Suprapubic skin (tissue), 4 donors: ENCODE measurements around the gene SLC6A12. TPM values are rescaled to one million over a fixed set of nuclear protein-coding genes. Genes with fewer than 3 reads are reported as not detected.

Experiments used
- DNase-seq, 2 donors: peaks; one replicate each; pipeline ENCODE4 v3.0.0-alpha.2; 2019; ENCODE audit warnings: low spot score in 2 of 2
- H3K27ac ChIP-seq: fragments of 200-600 bp; sonication (generic); one replicate; pipeline ENCODE4 v1.5.1; 2019
- H3K27me3 ChIP-seq: fragments of 200-600 bp; sonication (generic); one replicate; pipeline ENCODE4 v1.5.1; 2019
- H3K36me3 ChIP-seq: fragments of 200-600 bp; sonication (generic); one replicate; pipeline ENCODE4 v1.5.1; 2019
- H3K4me1 ChIP-seq: fragments of 200-600 bp; sonication (generic); one replicate; pipeline ENCODE4 v1.5.1; 2019
- H3K4me3 ChIP-seq: fragments of 200-600 bp; sonication (generic); one replicate; pipeline ENCODE4 v1.5.1; 2019; ENCODE audit warnings: mild to moderate bottlenecking
- H3K9me3 ChIP-seq: fragments of 200-600 bp; sonication (generic); one replicate; pipeline ENCODE4 v1.5.1; 2019
- EP300 ChIP-seq: sonication (generic); formaldehyde crosslinking; IDR thresholded peaks from one replicate; pipeline ENCODE4 v1.6.1; 2017; ENCODE audit warnings: antibody characterized with exemption
- POLR2A ChIP-seq, 2 donors: fragments of 450-650 bp; IDR thresholded peaks; one replicate each; pipeline ENCODE4 v1.6.1; 2017; ENCODE audit warnings: antibody characterized with exemption in 2 of 2, mild to moderate bottlenecking in 2 of 2, moderate library complexity in 2 of 2
- POLR2AphosphoS5 ChIP-seq, 3 donors: sonication (generic); formaldehyde crosslinking; IDR thresholded peaks; one replicate each; pipeline ENCODE4 v1.6.1; 2017; ENCODE audit warnings: antibody characterized with exemption in 3 of 3
- WGBS: methylation state at CpG from one replicate; pipeline ENCODE4 v1.1.5; 2018; 5-methylcytosine and 5-hydroxymethylcytosine counted together
- total RNA-seq, 4 donors: library from RNA; depleted of rRNA; stranded (reverse); fragments of >200 nt; gene quantifications; one replicate each; pipeline ENCODE4 v1.1.0, GENCODE V29; 2016
- TF ChIP-seq, protein P1 (sequence below), 2 donors: fragments of 200-600 bp in 1 of 2; fragments of 450-650 bp in 1 of 2; sonication (generic) in 1 of 2; IDR thresholded peaks; one replicate each; pipeline ENCODE4 v1.5.1; 2016 to 2019; ENCODE audit warnings: antibody characterized with exemption in 2 of 2, mild to moderate bottlenecking in 1 of 2, moderate library complexity in 1 of 2

SLC6A12 gene
- total RNA-seq, 4 donors from 2014 or later: 3.1 to 6.0 TPM; not detected in 2

DNA sequence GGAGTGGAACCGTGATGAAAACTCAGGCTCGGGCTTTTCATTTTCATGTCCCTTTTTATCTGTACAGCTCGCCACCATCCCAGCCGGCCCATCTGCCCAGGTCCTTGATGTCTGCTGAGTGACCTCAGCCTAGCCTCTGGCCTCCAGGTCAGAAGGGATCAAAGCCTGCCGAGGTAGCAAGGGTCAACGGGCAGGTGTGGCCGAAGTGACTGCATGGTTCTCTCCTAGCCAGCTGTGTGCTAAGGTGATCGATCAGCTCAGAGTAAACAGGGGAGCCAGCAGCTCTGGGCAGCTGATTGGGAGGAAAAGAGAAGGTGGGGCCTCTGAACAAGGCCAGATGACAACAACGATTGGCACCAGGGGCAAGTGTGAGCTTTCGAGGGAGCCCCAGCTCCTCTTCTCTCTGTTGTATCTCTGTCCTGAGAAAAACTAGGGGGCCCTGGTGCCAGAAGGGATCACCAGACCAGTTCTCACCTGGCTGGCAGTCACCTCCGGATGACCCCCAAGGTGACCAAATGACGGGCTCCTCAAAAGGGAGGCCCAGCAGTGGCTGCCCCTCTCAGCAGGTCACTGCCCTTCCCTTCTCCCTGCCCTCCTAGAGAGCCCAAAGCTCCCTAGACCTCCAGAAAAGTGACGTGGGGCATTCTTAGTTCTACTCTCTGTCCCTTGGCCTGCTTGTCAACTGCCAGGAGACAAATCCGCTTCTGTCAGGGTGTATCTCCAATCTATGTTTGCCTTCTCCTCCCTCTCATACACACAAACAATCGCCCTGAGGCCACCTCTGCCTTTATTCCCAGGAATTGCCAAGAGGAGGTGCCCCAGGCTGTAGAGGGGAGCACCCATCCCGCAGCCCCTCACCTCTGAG lies 3.4 kb downstream of the SLC6A12 start:
- peaks cover 48% of the 10 kb centered on the region for H3K27me3 ChIP-seq
- H3K36me3 ChIP-seq: no peaks in the 10 kb centered on the region
- H3K27ac ChIP-seq: no peak overlapping the region
- no peaks in the 10 kb centered on the region for H3K9me3 ChIP-seq
- H3K4me1 ChIP-seq: peaks cover 13% of the 10 kb centered on the region
- TF ChIP-seq POLR2A (IDR thresholded peaks at IDR 0.05): no peak
- TF ChIP-seq, protein P1, sequence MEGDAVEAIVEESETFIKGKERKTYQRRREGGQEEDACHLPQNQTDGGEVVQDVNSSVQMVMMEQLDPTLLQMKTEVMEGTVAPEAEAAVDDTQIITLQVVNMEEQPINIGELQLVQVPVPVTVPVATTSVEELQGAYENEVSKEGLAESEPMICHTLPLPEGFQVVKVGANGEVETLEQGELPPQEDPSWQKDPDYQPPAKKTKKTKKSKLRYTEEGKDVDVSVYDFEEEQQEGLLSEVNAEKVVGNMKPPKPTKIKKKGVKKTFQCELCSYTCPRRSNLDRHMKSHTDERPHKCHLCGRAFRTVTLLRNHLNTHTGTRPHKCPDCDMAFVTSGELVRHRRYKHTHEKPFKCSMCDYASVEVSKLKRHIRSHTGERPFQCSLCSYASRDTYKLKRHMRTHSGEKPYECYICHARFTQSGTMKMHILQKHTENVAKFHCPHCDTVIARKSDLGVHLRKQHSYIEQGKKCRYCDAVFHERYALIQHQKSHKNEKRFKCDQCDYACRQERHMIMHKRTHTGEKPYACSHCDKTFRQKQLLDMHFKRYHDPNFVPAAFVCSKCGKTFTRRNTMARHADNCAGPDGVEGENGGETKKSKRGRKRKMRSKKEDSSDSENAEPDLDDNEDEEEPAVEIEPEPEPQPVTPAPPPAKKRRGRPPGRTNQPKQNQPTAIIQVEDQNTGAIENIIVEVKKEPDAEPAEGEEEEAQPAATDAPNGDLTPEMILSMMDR (IDR thresholded peaks at IDR 0.05): no peak
- TF ChIP-seq POLR2AphosphoS5 (IDR thresholded peaks at IDR 0.05): no peak
- TF ChIP-seq EP300: no peak
- 72% methylated on average over 13 of the region's 16 CpGs for WGBS
- no peak for DNase-seq
- no peak overlapping the region for H3K4me3 ChIP-seq

DNA sequence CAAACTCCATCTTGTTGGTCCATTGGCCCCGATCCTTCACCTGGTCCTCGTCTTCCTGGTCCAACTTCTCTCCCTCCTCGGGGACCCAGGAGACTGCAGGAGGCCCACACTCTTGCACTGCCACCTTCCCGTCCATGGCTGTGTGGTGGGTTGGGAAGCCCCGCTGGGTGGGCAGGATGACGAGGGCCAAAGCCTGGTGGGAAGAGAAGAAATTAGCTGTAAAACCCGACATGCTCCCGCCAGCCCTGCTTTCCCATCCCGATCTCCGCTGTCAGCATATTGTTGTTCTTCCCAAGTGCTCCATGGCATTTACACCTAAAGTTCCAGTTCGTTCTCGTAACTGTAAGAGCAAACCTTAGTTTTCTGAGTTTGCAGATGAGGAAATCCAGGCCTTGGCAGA lies 4.1 kb downstream of the SLC6A12 start:
- peaks cover 13% of the 10 kb centered on the region for H3K4me1 ChIP-seq
- no peak overlapping the region for H3K4me3 ChIP-seq
- H3K9me3 ChIP-seq: no peaks in the 10 kb centered on the region
- H3K27me3 ChIP-seq: peaks cover 42% of the 10 kb centered on the region
- H3K27ac ChIP-seq: no peak overlapping the region
- 89% methylated on average over 12 of the region's 12 CpGs for WGBS
- TF ChIP-seq POLR2A (IDR thresholded peaks at IDR 0.05) (no peak), POLR2AphosphoS5 (IDR thresholded peaks at IDR 0.05) (no peak), EP300 (no peak)
- TF ChIP-seq, protein P1 (IDR thresholded peaks at IDR 0.05): no peak
- no peaks in the 10 kb centered on the region for H3K36me3 ChIP-seq
- DNase-seq: no peak

DNA sequence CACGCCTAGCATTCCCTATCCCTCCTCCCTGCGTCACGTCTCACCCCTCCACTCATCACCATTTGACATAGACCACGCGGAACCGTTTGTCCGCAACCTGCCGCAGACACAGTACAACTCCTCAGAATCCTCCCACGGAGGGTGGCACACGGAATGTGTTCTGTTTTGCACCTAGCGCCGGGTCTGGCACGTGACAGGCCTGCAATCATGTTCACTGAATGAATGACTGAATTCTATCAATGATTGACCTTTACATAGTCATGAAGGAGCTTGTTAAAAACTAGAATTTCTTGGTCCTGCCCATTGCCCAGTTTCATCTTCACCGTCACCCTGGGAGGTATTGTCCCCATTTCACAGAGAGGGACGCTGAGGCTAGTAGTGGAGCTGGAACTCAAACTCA lies 4.7 kb downstream of the SLC6A12 start:
- WGBS: 88% methylated on average over 15 of the region's 15 CpGs
- TF ChIP-seq, protein P1 (IDR thresholded peaks at IDR 0.05): no peak
- TF ChIP-seq POLR2AphosphoS5 (IDR thresholded peaks at IDR 0.05) (no peak), EP300 (no peak), POLR2A (IDR thresholded peaks at IDR 0.05) (no peak)
- Histone ChIP-seq H3K27me3 (peaks cover 42% of the 10 kb centered on the region), H3K36me3 (no peaks in the 10 kb centered on the region), H3K9me3 (no peaks in the 10 kb centered on the region), H3K27ac (no peak overlapping the region), H3K4me3 (no peak overlapping the region), H3K4me1 (peaks cover 14% of the 10 kb centered on the region)
- no peak for DNase-seq

DNA sequence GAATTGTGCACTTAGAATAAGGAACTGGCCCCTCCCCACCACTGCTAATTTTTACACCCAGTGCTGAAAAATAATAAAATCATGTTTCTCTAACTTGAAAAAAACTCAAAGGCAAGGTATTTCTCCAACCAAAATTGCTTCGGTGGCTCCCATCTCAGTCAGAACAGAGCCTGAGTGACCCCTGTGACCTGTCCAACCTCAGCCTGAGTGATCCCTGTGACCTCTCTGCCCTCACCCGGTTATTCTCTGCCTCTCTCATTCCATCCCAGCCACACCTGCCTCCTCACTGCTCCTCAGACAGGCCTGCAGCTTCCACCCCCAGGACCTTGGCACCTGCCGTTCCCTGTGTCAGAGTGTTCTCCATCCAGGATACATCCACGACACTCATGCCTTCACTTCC lies 5.1 kb downstream of the SLC6A12 start:
- no peak for DNase-seq
- Histone ChIP-seq H3K4me1 (peaks cover 15% of the 10 kb centered on the region), H3K27ac (no peak overlapping the region), H3K27me3 (peaks cover 42% of the 10 kb centered on the region), H3K4me3 (no peak overlapping the region), H3K9me3 (no peaks in the 10 kb centered on the region), H3K36me3 (no peaks in the 10 kb centered on the region)
- TF ChIP-seq POLR2A (IDR thresholded peaks at IDR 0.05): no peak
- TF ChIP-seq, protein P1 (IDR thresholded peaks at IDR 0.05): no peak
- no peak for TF ChIP-seq EP300
- no peak for TF ChIP-seq POLR2AphosphoS5 (IDR thresholded peaks at IDR 0.05)
- 51% methylated on average over 4 of the region's 4 CpGs for WGBS

DNA sequence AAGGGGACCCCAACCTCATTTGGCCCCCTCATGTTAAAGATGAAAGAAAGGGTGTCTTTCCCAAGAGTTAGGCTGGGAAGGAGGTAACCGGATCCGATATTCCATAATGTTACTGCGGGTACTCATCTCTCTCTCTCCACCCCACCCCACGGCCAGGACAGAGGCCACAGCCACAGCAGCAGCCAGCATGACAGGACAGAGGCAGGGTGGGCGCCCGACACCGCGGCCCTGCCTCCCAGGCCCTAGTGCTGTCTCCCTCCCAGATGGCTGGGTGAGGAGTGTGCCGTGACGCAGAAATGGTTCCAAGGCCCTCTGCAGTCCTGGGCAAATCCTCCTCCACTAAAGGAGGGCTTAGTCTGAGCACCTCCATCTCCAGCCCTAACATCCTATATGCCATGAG lies 6.2 kb downstream of the SLC6A12 start:
- no peak for TF ChIP-seq EP300
- TF ChIP-seq POLR2A (IDR thresholded peaks at IDR 0.05): no peak
- no peak for TF ChIP-seq POLR2AphosphoS5 (IDR thresholded peaks at IDR 0.05)
- TF ChIP-seq, protein P1 (IDR thresholded peaks at IDR 0.05): no peak
- no peaks in the 10 kb centered on the region for H3K36me3 ChIP-seq
- 87% methylated on average over 9 of the region's 10 CpGs for WGBS
- H3K27ac ChIP-seq: no peak overlapping the region
- DNase-seq: no peak
- peaks cover 14% of the 10 kb centered on the region for H3K4me1 ChIP-seq
- peaks cover 40% of the 10 kb centered on the region for H3K27me3 ChIP-seq
- no peak overlapping the region for H3K4me3 ChIP-seq
- no peaks in the 10 kb centered on the region for H3K9me3 ChIP-seq
